ENCODE measurements around the gene HIVEP3.

- no peak for TF ChIP-seq CTCF (IDR thresholded peaks at IDR 0.05)
- no peak for TF ChIP-seq POLR2A (IDR thresholded peaks at IDR 0.05)
These were observed 178.0 kb downstream of the HIVEP3 start for GRCh38 chr1:41740630-41741239.

All from body of pancreas (tissue), 4 donors.